Ovary (tissue), 1 donor: ENCODE results near the gene AP3B1.

Experiments used
- EP300 ChIP-seq: sonication (generic); formaldehyde crosslinking; IDR thresholded peaks from one replicate; pipeline ENCODE4 v1.6.1; 2017; ENCODE audit warnings: antibody characterized with exemption
- POLR2A ChIP-seq: fragments of 450-650 bp; IDR thresholded peaks from one replicate; pipeline ENCODE4 v1.6.1; 2017; ENCODE audit warnings: antibody characterized with exemption, mild to moderate bottlenecking, moderate library complexity

- TF ChIP-seq EP300 (no peak), POLR2A (no peak)
Measured at GRCh38 chr5:78280261-78280660, 14.2 kb downstream of the AP3B1 start.
